ENCODE measurements around the gene FBXL14. TPM values are rescaled to one million over a fixed set of nuclear protein-coding genes. Genes with fewer than 3 reads are reported as not detected.

FBXL14 gene
- polyA plus RNA-seq, 3 donors, result 11.0 to 17.2 (median 14.6) TPM

DNA sequence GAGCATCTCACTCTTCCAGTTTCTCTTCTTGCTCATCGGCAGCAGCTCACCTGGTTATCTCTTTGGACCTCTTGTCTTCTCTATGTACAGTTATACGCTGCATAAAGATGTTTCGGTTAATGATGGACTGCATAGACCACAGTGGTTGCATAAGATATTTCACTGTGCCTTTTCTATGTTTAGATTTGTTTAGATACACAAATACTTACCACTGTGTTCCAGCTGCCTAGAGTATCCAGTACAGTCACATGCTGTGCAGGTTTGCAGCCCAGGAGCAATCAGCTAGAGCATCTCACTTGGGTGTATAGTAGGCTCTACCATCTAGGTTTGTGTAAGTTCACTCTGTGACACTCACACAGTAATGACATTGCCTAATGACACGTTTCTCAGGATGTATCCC is 57.6 kb downstream of the FBXL14 start:
- no peak for DNase-seq

- no peak for DNase-seq
Observed at GRCh38 chr12:1534748-1535147, 59.6 kb downstream of the FBXL14 start.

- DNase-seq, result no peak
Observed at GRCh38 chr12:1533602-1534304, 60.6 kb downstream of the FBXL14 start.

DNA sequence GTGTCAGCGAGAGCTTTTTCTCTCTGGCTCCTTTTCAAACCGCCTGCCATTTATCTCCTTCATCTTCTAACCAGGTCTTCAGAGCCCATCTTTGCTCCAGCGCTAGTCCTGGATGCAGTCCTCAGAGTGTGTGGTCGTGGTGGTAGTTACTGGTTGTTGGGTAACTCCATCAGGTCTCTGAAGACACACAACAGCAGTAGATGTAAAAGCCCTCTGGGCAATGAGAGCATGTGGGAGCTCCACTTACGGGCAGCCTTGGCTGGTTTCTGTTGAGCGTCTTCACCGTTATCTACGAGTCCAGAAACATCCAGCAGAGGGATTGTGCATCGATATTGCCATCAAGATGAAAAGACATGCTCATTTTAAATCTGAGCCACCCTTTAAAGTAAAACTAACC is 61.2 kb downstream of the FBXL14 start:
- no peak for DNase-seq

DNA sequence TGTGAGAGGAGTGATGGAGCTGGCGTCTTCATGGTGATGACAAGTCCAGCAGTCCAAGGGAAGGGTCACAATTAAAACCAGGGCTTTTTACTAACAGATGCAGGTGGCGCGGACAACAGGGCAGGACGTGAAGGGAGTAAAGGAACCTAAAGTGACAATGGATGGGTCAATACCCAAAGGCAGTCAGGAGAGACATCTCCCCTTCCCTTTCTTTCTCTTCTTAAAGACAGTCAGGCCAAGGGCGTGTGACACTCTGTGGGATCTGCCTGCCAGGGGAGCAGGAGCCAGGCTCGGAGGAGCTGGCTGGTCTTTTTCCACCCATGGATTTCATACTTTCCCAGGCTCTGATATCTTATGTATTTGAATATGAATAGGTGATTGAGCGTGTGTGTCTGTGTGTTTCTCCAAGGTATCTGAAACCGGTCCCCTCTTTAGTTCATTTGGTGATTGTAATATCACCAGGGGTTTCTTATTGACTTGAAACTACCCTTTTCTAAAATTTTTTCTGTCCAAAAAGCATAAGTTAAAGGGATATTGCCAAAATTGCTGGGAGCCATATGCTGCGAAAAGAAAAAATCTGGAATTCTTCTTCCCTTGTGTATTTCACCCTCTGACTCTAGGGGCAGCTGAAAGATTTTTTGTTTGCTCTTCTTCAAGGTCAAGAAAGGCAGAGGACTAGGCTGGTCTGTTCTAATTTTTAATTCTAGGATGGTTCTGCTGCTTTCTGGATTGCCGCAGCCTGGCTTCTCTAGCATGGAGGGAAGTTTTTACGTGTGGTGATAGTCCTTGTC is 61.8 kb downstream of the FBXL14 start:
- no peak for DNase-seq

DNA sequence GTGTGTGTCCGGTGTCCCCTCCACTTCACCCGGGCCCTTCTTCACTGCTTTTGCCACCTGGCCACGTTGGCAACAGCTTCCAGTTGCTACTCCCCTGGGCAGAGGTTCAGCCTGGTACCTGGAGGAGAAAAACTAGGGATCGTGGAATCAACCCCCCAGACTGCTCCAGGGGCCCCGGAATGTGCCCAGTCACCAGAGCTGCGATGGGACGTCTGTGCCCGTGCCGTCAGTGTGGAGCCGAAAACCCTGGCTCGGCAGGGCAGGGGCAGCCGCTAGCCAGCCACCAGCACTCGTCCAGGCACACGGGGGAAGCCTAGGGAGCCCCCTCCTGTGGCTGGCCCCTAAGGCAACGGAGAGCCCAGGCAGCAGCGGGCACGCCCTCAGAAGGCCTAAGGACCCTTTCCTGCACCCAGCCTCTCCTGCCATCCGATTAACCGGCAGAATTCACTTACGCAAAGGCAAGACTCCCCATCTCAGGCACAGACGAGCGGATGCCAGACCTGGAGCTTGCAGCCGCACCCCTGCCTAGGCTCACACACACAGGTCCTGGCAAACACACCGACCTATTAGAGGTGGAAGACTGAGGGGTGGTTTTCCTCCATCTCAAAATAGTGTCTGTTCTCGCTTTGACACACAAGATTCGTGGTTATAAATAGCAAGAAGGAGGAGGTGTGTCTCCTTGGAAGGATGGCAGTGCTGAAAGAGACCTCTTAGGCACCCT is 62.6 kb downstream of the FBXL14 start:
- DNase-seq, result no peak

- DNase-seq, result no peak
Observed at GRCh38 chr12:1531153-1531653, 63.2 kb downstream of the FBXL14 start.

GRCh38 chr12:1530592-1531152 is 63.7 kb downstream of the FBXL14 start:
- DNase-seq, result no peak

DNA sequence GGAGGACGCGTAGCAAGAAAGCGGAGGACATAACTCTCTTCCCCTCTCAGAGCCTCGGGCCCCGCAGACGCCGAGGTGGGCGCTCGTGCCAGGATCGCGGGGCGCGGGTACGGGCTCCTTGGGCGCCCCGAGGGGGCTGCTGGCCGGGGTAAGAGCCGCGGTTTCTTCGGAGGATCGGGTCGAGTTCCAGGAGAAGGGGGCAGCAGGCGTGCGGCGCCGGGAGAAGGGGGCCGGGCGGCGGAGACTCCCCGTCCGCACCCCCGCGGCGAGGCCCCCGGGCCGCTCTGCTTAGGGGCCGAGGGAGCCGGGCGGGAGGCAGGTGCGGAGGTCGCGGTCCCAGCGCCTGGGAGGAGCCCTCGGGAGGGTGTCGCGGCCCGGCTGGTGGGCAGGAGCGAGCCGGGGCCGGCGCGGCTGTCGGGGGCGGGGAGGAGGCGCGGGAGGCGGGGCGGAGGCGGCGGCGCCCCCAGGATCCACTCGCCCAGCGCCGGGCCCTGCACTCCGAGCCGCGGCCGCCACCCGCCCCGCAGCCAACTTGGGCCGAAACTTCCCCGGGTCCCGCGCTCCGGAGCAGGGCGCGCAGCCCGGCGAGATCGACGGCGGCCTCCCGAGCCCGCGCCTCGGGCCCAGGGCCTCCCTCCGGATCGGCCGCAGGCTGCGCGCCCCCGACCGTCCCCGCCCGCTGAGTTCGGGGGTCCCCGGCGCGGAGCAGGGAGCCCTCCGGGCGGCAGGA is 64.4 kb downstream of the FBXL14 start:
- DNase-seq, result no peak

DNA sequence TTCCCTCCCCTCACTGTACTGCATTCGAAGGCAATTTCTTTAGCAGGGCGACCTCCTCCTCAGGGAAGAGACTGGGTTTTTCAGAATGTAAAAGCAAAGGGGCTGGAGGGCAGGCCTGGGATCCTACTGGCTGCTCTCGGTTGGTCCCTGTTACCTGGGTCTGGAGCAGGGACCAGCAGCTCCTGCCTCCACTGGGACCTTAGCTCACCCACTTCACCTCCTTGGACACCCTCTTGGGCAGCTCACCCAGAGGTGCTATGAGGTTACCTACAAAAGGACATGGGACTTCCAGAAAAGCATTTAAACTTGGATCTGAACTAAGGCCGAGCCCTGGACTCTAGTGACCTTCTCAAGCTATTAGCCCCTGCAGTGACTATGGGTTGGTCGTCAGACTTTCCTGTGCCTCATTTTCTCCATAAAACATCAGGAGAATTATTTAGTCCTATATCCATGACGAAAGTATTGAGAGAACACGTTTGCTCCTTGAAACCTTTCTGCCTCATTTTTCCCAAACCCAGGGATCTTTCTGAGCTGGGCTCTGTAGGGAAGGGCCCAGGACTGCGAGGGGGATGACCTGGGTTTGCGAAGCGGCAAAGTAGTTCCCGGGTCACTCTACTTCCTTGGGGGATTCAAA is 65.0 kb downstream of the FBXL14 start:
- DNase-seq, result no peak

GRCh38 chr12:1528791-1529190 is 65.6 kb downstream of the FBXL14 start:
- no peak for DNase-seq

DNA sequence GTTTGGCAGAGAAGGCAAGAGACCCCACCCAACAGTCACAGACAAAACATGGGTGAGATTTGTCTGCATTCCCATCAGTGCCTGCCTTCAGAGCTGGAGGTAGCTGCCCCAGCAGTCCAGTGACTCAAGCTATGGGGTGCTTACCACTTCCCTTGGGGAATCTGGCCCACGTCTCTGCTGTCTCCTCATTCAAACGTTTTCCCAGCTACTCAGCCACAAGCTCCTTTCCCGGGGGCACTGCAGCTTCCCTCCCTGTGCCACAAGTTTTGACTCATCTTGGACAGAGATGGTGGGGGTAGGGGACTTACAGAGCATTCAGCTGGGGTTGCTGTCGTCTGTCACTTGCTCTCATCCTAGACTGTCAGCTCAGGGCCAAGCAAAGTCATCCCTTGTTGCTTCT is 66.6 kb downstream of the FBXL14 start:
- DNase-seq, result no peak

DNA sequence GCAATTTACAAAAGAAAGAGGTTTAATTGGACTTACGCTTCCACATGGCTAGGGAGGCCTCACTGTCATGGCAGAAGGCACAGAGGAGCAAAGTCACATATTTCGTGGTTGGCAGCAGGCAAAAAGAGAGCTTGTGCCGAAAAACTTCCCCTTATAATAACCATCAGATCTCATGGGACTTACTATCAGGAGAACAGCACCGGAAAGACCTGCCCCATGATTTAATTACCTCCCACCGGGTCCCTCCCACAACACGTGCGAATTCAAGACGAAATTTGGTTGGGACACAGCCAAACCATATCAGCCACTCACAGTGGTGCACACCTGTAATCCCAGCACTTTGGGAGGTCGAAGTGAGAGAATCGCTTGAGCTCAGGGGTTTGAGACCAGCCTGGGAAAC is 68.5 kb downstream of the FBXL14 start:
- DNase-seq, result no peak

GRCh38 chr12:1523558-1524050 is 70.8 kb downstream of the FBXL14 start:
- DNase-seq, result no peak

- DNase-seq, result no peak
Observed at GRCh38 chr12:1523046-1523445, 71.3 kb downstream of the FBXL14 start.

DNA sequence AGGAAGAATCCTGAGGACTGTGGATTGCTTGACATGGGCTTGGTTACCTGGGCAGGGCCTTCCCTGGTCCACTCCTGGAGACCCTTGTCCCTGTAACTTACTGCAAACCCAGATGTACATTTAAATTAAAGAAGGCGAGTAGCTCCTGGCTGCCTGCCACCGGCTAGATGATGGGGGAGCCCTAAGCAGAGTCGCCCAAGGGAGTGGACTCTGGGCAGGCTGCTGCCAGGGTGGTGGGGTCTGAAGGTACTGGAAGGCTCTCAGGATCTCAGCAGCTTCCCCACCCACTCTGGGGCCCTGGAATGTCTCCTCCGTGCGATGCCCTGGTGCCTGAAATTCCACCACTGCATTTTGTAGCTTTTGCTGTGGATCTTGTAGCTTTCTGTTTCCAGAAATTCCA is 74.7 kb downstream of the FBXL14 start:
- no peak for DNase-seq

DNA sequence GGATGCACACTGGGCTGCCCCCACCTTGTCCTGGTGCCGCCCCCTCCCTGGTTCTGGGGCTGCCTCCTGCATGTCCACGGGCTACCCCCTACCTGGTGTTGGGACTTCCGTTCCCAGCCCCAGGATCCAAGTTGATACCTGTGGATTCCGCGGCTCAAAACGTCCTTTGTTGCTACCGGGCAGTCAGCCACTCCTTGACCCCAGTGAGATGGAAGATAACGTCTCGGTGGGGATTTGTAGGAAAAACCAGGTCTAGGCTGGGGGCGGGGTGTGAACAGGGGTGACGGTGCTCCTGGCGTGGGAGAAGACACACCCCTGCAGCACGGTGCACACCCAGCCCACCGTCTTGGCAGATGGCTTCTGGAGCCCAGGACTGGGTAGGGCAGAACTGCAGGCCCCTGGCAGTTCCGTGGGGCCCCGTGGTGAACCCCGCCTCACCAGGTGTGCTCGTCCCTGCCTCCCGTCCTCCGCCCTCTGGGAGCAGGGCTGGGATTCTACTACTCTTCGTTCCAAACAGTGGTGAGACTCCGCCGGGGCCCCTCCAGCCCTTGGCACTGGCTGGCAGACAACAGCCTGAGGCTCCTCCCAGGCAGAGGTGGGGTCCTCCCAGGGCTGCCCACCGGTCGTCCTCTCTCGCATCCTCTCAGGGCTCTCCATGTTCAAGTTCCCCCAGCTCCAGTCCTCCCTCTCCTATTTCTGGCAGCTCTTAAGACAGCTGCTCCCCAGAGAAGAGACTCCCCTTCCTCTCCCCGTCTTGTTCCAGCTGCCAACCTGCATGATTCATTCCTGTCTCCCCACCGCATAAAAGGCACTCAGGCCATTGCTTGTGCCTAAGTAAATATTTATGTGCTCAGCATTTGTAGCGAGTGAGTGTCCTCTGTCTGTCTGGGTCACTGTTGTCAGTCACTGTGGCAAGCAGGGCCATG is 75.5 kb downstream of the FBXL14 start:
- DNase-seq, result no peak

DNA sequence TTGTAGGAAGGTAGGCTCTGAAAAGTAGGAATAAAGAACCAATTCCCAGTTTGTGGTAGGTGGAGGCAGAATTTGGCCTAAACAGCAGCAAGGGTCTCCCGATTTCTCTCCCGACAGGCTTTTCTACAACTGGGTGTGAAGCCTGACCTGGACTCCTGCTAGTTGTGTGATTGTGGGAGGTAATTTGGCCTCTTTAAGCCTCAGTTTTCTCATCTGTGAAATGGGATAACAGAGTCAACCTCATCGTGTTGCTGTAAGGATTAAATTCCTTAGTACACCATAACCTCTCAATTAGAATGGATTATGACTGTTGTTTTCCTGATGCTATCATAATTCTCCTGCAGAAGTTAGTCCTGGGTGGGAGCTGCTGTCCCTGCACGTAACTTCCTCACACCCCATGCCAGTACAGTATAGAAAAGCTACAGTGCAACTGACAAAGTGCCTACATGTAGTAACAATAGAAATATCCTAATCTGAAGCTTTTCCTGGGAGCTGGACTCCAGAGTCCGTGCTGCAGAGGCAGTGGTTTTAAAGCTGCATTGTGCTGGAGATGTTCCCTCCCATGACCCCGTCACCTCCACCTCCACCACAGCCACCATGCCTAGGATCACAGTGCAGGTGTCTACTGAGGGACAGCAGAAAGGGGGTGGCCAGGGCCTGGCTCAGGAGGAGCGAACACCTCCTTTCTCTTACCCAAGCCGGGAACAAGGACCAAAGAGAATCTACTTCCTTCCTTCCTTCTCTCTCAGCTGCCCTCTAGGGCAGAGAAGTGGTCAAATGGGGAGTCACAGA is 76.5 kb downstream of the FBXL14 start:
- no peak for DNase-seq

- DNase-seq, result no peak
Observed at GRCh38 chr12:1517007-1517406, 77.4 kb downstream of the FBXL14 start.
